Caco-2 (cell line): Measurements from ENCODE around the gene FCGR2B. TPM values are rescaled to one million over a fixed set of nuclear protein-coding genes. Genes with fewer than 3 reads are reported as not detected.
"Not testable (repeated sequence)": the region's sequence is repeated elsewhere in the genome, so short reads cannot be mapped to it uniquely, and the experiment has no call there.

Experiments used
- BruUV-seq: library from RNA; stranded (reverse); fragments of 400-500 nt; replicated peaks from 2 replicates; lab custom pipeline; 2021; lab: Mats Ljungman, UMichigan
- CTCF ChIA-PET: fragments of 300-600 bp; sonication (Branson Sonifier 250); formaldehyde crosslinking; loops from one replicate; lab custom pipeline; 2022; ENCODE audit warnings: antibody characterized with exemption; lab: Charles Lee
- POLR2A ChIA-PET: fragments of 300-600 bp; sonication (Branson Sonifier 250); formaldehyde crosslinking; loops from one replicate; lab custom pipeline; 2022; ENCODE audit warnings: antibody characterized with exemption; lab: Charles Lee
- DNase-seq, 2 experiments: peaks; one replicate each; pipeline versions ENCODE4 v3.0.0 to v3.0.0-alpha.2; 2020 to 2022
- H3K27me3 ChIP-seq: replicated peaks from 2 replicates; pipeline ENCODE4 v1.6.0; 2011; ENCODE audit warnings: low read length; ENCODE audit not compliant: control insufficient read depth, insufficient read depth
- H3K36me3 ChIP-seq: 2 replicates; pipeline ENCODE4 v1.5.1; 2011; ENCODE audit warnings: low read length; ENCODE audit not compliant: control insufficient read depth, insufficient read depth
- H3K4me1 ChIP-seq: fragments of 250-450 bp; sonication (Bioruptor Pico); 2 replicates; pipeline ENCODE4 v1.5.1; 2020; ENCODE audit warnings: mild to moderate bottlenecking
- H3K4me3 ChIP-seq: 2 replicates; pipeline ENCODE4 v1.5.1; 2011; ENCODE audit warnings: low read depth, mild to moderate bottlenecking, control low read depth, low read length
- H3K9me3 ChIP-seq: fragments of 250-450 bp; sonication (Bioruptor Pico); 2 replicates; pipeline ENCODE4 v1.5.1; 2020; ENCODE audit warnings: mild to moderate bottlenecking, moderate library complexity
- H3K27ac Mint-ChIP-seq: one replicate; pipeline ENCODE4 v1.8.0; 2022; ENCODE audit warnings: mixed read lengths; ENCODE audit not compliant: unreplicated experiment
- H3K27me3 Mint-ChIP-seq: one replicate; pipeline ENCODE4 v1.8.0; 2022; ENCODE audit warnings: mixed read lengths; ENCODE audit not compliant: insufficient read depth, unreplicated experiment
- H3K36me3 Mint-ChIP-seq: one replicate; pipeline ENCODE4 v1.8.0; 2022; ENCODE audit warnings: mild to moderate bottlenecking, mixed read lengths; ENCODE audit not compliant: insufficient read depth, unreplicated experiment
- H3K4me1 Mint-ChIP-seq: one replicate; pipeline ENCODE4 v1.8.0; 2022; ENCODE audit warnings: low read depth, mixed read lengths; ENCODE audit not compliant: unreplicated experiment
- H3K4me3 Mint-ChIP-seq: one replicate; pipeline ENCODE4 v1.8.0; 2022; ENCODE audit warnings: mild to moderate bottlenecking, moderate library complexity, mixed read lengths; ENCODE audit not compliant: unreplicated experiment
- H3K9me3 Mint-ChIP-seq: one replicate; pipeline ENCODE4 v1.8.0; 2022; ENCODE audit warnings: mixed read lengths; ENCODE audit not compliant: unreplicated experiment
- CTCF ChIP-seq, 2 experiments: fragments of 200-600 bp in 1 of 2; IDR thresholded peaks; 1 replicate in 1 of 2; 2 replicates in 1 of 2; pipeline versions ENCODE4 v1.5.1 to v1.8.0; 2011 to 2022; ENCODE audit warnings: antibody characterized with exemption in 1 of 2, control low read depth in 1 of 2, inconsistent platforms in 1 of 2, low read depth in 1 of 2, low read length in 1 of 2, mild to moderate bottlenecking in 1 of 2, moderate library complexity in 1 of 2; ENCODE audit not compliant: insufficient read depth in 1 of 2, severe bottlenecking in 1 of 2, unreplicated experiment in 1 of 2
- intact Hi-C: fragments of 100-400 bp; cut with micrococcal nuclease; formaldehyde crosslinking; loops from one replicate; pipeline ENCODE4 v1.10.0; 2022; ENCODE audit not compliant: unreplicated experiment
- total RNA-seq: library from RNA; stranded (reverse); gene quantifications from 2 replicates; pipeline ENCODE4 v1.2.3, GENCODE V29; 2022

FCGR2B gene
- total RNA-seq, 1 experiment from 2014 or later: not detected

- CTCF ChIA-PET: no interaction called here
- peaks cover 17% of the 10 kb centered on the region for H3K27me3 Mint-ChIP-seq
- H3K4me3 Mint-ChIP-seq: no peak overlapping the region
- H3K36me3 Mint-ChIP-seq: peaks cover 15% of the 10 kb centered on the region
- Histone ChIP-seq H3K9me3 (no peaks in the 10 kb centered on the region), H3K4me1 (no peaks in the 10 kb centered on the region), H3K27me3 (no peaks in the 10 kb centered on the region), H3K36me3 (no peaks in the 10 kb centered on the region), H3K4me3 (no peak overlapping the region)
- peaks cover 7% of the 10 kb centered on the region for H3K4me1 Mint-ChIP-seq
- H3K27ac Mint-ChIP-seq: no peak overlapping the region
- DNase-seq: peak in 1 of 2 experiments; percentile 31
- no peak for TF ChIP-seq CTCF (IDR thresholded peaks at IDR 0.05; ENCODE audit: insufficient read depth in 1 of 2, low read depth in 1 of 2, low read length in 1 of 2, severe bottlenecking in 1 of 2, unreplicated experiment in 1 of 2)
- no TSS peak for BruUV-seq
- no peaks in the 10 kb centered on the region for H3K9me3 Mint-ChIP-seq
- intact Hi-C loops: no loop called here
- POLR2A ChIA-PET: no interaction called here
Observed at GRCh38 chr1:161723459-161724141, 60.7 kb downstream of the FCGR2B start.

- Mint-ChIP-seq H3K36me3 (peaks cover 15% of the 10 kb centered on the region), H3K4me3 (peak overlapping the region; percentile 77)
- BruUV-seq, H3K9me3 ChIP-seq, H3K4me1 ChIP-seq, intact Hi-C loops, POLR2A ChIA-PET, H3K27me3 Mint-ChIP-seq, H3K9me3 Mint-ChIP-seq, CTCF ChIA-PET, H3K27ac Mint-ChIP-seq, H3K36me3 ChIP-seq, H3K4me1 Mint-ChIP-seq, DNase-seq, H3K27me3 ChIP-seq: not testable (repeated sequence)
- peak overlapping the region; percentile 82 for H3K4me3 ChIP-seq
Observed at GRCh38 chr1:161725258-161725907, 62.4 kb downstream of the FCGR2B start.

GRCh38 chr1:161725908-161726472, 63.0 kb downstream of the FCGR2B start:
- no TSS peak for BruUV-seq
- Mint-ChIP-seq H3K27me3 (peaks cover 6% of the 10 kb centered on the region), H3K9me3 (no peaks in the 10 kb centered on the region), H3K4me3 (peak overlapping the region; percentile 77), H3K4me1 (peaks cover 7% of the 10 kb centered on the region), H3K27ac (no peak overlapping the region), H3K36me3 (peaks cover 15% of the 10 kb centered on the region)
- peak; percentile 19 to 25 for TF ChIP-seq CTCF (IDR thresholded peaks at IDR 0.05; ENCODE audit: insufficient read depth in 1 of 2, low read depth in 1 of 2, low read length in 1 of 2, severe bottlenecking in 1 of 2, unreplicated experiment in 1 of 2)
- intact Hi-C loops: no loop called here
- POLR2A ChIA-PET: interaction anchor here (0.8 to 1.1 kb wide), 2 partner anchors 15 to 23 kb away, joined by 3 read pairs; partner anchors contain the start of gene DUSP12
- Histone ChIP-seq H3K9me3 (no peaks in the 10 kb centered on the region), H3K27me3 (no peaks in the 10 kb centered on the region), H3K4me1 (no peaks in the 10 kb centered on the region), H3K36me3 (no peaks in the 10 kb centered on the region), H3K4me3 (peak overlapping the region; percentile 82)
- DNase-seq: peak; percentile 47 to 49
- CTCF ChIA-PET: interaction anchor here (0.7 to 1.5 kb wide), 4 partner anchors 13 to 311 kb away, joined by 3 to 8 read pairs (median 4); no protein-coding TSS in a partner anchor
